GM18507 (cell line): Measurements from ENCODE around the gene ITGAE.
"Not testable (repeated sequence)": the region's sequence is repeated elsewhere in the genome, so short reads cannot be mapped to it uniquely, and the experiment has no call there.

Experiments used
- DNase-seq: peaks from one replicate; pipeline ENCODE4 v3.0.0; 2011; ENCODE audit warnings: low read depth; ENCODE audit not compliant: insufficient read length; ENCODE audit errors: extremely low spot score
- FAIRE-seq: peaks from 2 replicates; lab custom pipeline; 2011; peaks lifted over from hg19 to GRCh38; lab: Jason Lieb, UNC

Gene ITGAE

DNA sequence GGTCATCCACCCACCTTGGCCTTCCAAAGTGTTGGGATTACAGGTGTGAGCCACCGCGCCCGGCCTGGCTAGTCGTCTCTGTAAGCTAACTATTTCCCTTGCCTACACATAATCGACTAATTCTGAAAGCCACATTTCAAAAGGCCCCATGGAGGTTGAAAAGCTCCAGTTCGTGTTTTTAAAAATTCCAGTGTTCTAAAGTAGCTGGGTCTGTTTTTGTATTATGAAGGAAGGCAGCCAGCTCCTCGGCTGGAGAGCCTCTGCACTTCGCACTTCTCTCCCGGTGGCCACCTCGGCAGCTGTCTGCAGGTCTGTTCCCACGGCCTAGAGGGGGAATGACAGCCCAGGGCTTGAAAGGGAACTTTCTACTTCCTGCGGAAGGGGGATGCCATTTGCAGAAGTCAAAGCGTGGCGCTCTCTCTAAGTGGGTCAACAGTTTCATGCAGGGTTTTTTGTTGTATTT is 60.3 kb downstream of the ITGAE start:
- FAIRE-seq (peak; percentile 90), DNase-seq (no peak)

DNA sequence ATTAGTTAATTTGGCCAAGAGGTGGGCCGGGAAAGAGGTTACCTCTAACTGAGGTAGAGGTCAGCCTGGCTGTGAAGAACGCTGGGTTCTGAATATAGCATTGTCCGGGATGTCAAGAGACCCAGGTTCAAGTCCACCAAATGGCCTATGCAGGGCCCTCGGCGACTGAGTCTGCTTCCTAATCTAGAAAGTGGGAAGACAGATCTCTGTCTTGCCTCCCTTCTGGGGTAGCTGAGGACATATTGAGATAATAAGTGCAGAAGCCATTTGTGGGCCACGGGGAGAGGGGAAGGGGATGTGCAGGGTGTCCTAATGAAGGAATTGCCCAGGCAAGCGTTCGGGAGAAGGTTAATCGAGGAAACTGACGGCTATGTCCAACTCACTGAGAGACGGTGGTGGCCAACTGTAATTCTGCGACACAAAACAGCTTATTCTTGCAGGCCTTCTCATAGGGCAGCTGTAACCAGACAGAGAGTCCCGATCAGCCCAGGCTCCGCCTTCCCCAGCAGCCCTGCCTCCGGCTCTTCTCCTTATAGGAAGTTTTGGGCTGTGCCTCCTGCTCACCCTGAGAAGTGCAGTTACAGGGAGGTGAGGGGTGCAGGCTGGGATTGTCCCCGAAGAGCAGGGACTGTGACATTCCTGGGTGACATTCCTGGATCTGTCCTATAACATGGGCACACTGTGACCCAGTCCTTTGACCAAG is 61.4 kb downstream of the ITGAE start:
- no peak for DNase-seq
- FAIRE-seq: no peak

DNA sequence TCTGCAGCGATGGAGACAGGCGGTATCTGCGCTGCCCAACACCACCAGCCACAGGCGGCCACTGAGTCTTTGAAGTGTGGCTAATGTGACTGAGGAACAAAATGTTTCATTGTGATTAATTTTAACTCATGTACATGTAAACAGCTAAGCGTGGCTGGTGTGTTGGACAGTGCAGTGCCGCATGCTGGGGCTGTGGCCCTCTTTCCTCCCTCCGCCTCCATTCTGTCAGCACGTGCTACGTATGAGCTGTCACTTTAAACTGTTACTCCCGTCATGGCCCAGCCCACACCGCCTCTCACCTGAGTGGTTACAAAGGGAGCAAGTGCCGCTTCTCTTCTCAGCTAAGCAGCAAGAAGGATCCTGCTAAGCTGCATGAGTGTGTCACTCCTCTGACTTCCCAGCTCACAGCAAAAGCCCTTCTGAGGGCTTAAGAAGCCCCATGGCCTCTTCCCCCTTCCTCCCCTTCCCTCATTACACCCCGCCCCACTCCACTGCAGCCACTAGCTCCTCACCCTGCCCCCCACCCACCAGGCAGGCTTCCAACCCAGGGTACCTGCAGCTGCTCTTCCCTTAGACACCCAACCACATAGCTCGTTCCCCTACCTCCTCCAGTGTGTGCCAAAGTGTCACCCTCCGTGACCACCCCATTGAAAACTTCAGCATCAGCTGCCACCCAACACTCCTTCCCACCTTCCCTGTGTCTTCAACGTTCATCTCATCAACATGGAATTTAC is 62.3 kb downstream of the ITGAE start:
- FAIRE-seq: no peak
- no peak for DNase-seq

DNA sequence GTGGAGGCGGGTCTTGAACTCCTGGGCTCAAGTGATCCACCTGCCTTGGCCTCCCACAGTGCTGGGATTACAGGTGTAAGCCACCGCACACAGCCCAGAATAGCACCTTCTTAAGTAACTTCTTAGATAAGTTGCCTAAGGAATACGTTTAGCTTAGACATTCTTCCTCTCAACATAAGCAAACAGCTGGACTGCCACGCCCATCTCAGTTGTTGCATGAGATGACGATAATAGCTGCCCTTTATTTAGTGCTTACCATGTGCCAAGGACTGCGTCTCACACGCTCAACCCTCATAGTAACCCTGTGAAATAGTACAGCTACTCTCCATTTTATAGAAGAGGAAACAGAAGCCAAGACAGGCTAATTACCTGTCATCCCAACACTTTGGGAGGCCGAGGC is 65.5 kb downstream of the ITGAE start:
- DNase-seq (no peak), FAIRE-seq (no peak)

DNA sequence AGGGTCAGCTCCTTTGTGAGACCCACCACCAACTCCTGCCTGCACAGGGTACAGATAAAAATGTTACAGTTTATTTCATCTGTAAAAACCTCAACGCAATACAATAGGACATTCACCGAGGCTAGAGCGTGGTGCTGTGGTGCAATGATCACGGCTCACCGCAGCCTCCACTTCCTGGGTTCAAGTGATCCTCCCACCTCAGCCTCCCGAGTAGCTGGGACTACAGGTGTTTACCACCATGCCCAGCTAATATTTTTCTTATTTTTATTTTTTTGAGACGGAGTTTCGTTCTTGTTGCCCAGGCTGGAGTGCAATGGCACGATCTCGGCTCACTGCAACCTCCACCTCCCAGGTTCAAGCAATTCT is 66.1 kb downstream of the ITGAE start:
- DNase-seq, FAIRE-seq: not testable (repeated sequence)

DNA sequence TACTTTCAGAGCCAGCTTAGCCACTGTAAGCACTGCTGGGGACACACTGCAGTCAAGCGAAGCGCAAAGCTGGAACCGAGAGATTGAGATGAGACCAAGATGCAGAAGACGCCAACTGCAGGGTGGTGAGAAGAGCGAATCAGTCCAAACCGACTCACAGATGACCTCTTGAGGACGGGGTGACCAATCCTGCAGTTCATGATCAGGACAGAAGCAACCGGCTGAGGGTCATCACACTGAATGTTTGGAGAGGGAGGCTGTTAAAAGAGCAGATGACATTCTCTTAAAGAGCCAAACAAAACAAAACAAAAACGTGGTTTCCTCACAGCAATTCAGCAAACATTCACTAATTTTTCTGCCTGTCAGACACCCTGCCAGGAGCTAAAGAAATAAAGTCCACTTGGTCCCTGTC is 68.8 kb downstream of the ITGAE start:
- peak; percentile 93 for FAIRE-seq

DNA sequence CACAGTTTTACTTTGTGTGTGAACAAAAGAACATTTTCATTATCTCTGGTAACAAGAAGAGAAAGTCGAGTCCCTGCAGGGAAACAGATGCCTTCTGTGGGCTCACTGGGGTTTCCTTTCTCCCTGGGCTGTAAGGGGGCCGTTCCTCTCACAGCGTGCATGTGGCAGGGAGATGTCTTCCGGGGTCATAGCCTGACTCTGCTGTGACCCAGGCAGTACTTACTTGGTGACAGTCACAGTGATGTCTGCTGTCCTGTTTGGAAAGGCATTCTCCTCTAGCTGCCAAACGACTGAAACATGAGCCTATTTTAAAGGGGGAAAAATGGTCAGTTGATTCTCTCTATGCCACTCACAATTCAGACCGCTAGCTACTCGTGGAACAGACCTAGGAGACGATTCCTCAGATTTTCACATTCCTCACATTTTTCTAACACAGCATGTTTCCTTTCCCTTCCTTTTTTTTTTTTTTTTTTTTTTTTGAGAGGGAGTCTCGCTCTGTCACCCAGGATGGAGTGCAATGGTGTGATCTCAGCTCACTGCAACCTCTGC is 70.0 kb downstream of the ITGAE start:
- no peak for FAIRE-seq
- DNase-seq: no peak

More for the DNA sequence above, 68.8 kb downstream of the ITGAE start:
- no peak for DNase-seq

DNA sequence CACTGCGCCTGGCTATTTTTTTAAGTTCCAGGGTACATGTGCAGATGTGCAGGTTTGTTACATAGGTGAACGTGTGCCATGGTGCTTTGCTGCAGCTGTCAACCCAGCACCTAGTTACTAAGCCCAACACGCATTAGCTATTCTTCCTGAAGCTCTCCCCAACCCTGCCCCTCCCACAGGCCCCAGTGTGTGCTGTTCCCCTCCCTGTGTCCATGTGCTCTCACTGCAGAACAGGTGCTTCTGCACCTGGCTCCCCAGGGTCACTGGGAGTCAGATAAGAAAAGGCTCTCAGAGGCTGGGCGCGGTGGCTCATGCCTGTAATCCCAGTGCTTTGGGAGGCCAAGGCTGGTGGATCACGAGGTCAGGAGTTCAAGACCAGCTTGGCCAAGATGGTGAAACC is 71.1 kb downstream of the ITGAE start:
- no peak for FAIRE-seq
- no peak for DNase-seq

DNA sequence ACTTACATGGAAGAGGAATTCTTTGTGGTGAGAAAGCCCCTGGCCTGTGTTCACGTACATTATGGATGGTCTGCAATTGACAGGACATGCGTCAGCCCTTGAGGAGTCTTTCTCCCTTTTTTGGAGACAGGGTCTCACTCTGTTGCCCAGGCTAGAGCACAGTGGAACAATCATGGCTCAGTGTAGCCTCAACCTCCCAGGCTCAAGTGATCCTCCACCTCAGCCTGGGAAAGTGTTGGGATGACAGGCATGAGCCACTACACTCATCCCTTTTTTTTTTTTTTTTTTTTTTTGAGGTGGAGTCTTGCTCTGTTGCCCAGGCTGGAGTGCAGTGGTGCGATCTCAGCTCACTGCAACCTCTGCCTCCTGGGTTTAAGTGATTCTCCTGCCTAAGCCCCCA is 72.9 kb downstream of the ITGAE start:
- not testable (repeated sequence) for FAIRE-seq, DNase-seq

DNA sequence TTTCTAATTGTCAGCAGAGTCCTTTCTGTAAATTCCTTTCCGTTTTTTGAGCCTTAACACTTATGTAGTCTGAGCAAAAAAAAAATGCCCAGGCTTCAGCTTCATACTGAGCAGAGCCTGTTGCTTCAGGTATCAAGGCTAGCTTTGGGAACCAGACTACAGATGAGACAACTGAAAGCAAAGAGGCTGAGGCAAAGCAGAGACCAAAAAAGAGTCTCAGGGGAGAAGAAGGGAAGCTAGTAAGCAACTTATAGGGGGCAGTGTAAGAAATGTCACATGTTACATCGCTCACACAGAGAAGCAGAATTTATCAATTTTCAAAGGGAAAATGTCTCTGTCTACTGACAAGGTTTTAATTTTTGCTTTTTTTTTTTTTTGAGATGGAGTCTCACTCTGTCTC is 73.9 kb downstream of the ITGAE start:
- FAIRE-seq (peak; percentile 76), DNase-seq (no peak)

DNA sequence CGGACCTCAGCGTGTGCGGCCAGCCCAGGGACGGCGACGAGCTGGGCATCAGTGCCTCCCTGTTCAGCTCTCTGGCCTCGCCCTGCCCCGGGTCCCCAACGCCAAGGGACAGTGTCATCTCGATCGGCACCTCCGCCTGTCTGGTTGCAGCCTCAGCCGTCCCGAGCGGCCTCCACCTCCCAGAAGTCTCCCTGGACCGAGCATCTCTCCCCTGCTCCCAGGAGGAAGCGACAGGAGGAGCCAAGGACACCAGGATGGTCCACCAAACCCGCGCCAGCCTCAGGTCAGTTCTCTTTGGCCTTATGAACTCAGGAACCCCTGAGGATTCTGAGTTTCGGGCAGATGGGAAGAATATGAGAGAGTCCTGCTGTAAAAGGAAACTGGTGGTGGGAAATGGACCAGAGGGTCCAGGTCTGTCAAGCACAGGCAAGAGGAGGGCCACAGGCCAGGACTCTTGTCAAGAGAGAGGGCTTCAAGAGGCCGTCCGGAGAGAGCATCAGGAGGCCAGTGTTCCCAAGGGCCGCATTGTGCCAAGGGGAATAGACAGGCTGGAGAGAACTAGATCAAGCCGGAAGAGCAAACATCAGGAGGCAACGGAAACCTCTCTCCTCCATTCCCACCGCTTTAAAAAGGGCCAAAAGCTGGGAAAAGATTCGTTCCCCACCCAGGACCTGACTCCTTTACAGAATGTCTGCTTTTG is 76.5 kb downstream of the ITGAE start:
- DNase-seq (no peak), FAIRE-seq (no peak)

DNA sequence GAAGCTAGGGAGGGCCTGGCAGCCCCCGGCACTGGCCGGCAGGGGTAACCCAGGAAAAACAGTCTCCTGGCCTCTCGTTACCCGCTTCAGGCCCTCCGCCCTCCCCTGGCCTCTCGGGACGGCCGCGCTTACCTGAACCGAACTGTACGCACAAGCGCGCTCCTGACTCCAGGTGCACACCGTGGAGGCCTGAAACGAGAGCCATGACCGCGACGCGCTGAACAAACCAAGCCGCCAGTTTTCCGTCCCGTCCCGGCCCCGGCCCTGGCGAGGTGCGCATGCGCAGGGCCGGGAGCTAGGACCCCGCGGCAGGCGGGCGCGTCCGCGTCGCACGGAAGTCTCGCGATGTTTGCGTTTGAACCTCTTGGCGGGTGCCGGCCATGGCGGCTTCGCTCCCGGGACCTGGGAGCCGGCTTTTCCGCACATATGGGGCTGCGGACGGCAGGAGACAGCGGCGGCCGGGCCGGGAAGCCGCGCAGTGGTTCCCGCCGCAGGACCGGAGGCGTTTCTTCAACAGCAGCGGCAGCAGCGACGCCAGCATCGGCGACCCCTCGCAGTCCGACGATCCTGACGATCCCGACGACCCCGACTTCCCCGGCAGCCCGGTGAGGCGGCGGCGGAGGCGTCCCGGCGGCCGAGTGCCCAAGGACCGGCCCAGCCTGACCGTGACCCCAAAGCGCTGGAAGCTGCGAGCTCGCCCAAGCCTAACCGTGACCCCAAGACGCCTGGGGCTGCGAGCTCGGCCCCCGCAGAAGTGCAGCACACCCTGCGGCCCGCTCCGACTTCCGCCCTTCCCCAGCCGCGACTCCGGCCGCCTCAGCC is 77.2 kb downstream of the ITGAE start, which contains the start of gene HASPIN:
TSS of gene HASPIN (plus strand) at position 348 of the 822 bp plus-strand sequence. CDS start at position 381, 33 bp downstream.
- peak; percentile 90 for FAIRE-seq

DNA sequence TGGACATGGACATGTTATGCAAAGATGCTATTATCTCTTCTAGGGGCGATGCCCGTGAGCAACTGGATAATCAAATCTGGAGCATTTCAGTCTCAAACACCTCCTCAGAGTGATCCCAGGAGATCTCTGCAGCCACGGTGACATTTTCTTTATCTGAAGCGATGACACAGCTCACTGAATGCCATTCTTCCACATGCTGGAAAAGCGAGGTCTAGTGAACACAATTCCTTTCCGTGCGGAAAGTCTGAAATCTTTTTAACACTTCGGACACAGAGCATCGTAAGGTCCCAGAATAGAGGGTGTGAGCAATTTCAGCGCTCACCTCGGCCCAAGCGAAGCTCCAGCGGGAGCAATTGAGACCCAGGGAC is 77.8 kb downstream of the ITGAE start:
- no peak for DNase-seq
- FAIRE-seq: peak; percentile 12

More for the DNA sequence above, 77.2 kb downstream of the ITGAE start, which contains the start of gene HASPIN:
- DNase-seq: peak; percentile 97

DNA sequence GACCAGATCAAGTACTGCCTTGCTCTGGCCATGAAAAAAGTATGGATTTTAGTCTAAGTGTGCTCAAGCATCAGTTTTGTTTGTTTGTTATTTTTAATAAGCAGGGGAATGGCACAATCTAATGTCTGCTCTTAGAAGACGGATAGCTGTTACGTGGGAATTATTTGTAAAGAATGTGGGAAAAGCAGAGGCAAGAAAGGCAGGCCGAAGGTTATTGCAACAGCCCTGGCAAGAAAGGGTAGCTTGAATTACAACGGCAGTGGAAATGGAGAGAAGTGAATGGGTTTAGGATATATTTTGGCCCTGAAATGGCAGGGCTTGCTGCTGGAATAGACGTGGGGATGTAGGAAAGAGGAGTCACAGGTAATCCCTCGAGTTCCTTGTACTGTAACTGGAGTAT is 78.3 kb downstream of the ITGAE start:
- FAIRE-seq (peak; percentile 21), DNase-seq (no peak)

DNA sequence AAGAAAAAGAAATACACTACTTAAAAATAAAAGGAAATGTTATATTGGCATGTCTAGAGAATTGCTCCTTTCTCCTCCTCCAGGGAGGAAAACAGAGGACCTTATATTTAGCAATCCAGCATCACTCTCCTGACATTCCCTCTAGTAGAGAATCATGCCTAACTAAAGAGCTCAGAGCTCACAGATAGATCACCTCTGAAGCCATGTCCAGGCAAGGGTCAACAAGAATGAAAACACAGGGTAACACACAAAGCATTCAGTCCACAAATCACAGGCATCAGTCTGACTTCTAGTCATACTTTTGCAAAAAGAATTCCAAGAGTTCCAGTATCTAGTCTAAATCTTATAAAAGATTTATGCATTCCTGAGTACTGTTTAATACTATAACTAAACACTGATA is 81.7 kb downstream of the ITGAE start:
- FAIRE-seq (no peak), DNase-seq (no peak)

DNA sequence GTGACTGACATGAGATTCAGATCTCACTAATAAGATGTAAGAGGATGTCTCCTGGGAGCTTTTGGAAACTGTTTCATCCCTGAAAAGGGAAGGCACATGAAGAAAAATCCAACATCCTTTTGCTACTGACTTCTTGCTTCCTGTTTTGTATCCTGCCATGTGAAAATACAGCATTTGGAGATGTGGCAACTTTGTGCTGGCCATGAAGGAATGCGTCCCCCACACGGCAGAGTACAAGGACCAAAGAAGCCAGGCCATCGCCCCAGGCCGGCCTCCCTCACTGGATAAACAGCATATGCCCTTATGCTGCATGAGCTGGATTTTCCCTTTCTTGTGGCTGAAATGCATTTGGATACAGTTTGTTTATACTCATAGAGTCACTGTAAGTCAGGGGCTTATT is 82.8 kb downstream of the ITGAE start:
- no peak for DNase-seq
- no peak for FAIRE-seq

DNA sequence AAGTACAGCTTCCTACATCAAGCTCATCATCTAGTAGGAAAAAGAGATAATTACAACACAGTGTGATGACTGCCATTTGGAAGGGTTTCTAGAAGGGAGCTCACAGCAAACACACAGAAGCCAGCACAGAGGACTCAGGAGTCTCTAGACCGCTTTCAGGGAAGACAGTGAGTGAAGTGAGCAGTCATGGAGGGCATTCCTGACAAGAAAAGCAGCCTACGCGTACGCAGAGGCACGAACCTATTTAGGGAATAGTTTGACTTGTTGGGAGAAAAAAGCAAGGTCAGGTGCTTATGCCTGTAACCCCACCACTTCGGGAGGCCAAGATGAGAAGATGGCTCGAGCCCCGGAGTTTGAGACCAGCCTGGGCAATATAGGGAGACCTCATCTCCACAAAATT is 85.7 kb downstream of the ITGAE start:
- DNase-seq (no peak), FAIRE-seq (no peak)

DNA sequence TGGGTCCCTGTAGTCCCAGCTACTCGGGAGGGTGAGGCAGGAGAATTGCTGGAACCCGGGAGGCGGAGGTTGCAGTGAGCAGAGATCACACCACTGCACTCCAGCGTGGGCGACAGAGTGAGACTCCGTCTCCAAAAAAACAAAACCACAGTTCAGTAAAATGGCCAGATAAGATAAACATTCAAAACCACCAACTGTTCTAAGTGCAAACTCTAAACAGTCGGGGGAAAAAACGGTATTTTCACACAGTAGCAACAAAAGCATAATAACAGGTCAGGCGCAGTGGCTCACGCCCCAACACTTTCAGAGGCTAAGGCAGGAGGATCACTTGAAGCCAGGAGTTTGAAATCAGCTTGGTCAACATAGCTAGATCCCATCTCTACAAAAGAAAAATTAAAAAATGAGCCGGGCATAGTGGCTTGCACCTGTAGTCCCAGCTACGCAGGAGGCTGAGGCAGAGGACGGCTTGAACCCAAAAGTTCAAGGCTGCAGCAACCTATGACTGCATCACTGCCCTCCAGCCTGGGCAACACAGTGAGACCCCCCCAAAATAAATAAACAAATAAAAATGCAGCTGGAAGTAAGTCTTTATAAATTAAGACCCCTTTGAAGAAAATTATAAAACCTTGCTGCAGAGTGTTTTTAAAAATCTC is 88.1 kb downstream of the ITGAE start:
- DNase-seq (no peak), FAIRE-seq (peak; percentile 80)

DNA sequence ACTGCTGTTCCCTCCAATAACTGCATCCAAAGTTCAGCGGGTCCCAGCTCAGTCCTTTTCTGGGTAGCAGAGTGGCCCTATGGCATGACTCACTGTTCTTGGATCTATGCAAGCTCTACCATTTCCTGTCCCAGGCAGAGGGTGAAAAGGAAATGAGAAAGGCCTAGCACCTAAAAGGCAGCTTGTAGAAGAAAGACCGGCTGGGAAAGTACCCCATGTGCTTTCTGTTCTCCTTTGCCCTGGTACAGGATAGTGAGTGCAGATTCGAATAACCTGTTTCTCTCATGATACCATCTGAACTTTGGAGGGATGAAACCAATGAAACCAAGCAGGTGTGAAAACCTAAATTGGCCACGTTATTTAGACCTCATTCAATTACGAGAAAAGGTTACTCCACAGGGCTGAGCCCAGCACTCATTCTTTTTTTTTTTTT is 90.0 kb downstream of the ITGAE start:
- DNase-seq: peak; percentile 72
- FAIRE-seq: peak; percentile 100
